ENCODE results near the gene CCDC191.

CCDC191 gene

DNA sequence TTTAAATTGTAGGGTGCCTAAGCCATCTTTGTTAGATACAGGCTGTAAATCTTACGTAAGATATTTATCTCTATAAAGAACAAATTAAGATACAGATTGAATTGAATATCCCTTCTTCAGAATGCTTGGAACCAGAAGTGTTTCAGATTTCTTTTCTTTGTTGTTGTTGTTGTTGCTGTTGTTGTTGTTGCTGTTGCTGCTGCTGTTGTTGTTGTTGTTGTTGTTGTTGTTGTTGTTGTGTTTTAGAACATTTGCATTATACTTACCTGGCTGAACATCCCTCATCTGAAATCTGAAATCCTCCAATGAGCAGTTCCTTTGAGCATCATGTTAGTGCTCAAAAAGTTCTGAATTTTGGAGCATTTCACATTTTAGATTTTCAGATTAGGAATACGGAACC lies 26.8 kb upstream of the CCDC191 start:
- Mint-ChIP-seq H3K36me3 (ENCODE audit: insufficient read depth) (peaks cover 51% of the 10 kb centered on the region), H3K27ac (ENCODE audit: low read depth) (no peak overlapping the region), H3K27me3 (no peaks in the 10 kb centered on the region), H3K4me1 (no peaks in the 10 kb centered on the region), H3K9me3 (no peaks in the 10 kb centered on the region), H3K4me3 (no peak overlapping the region)
- DNase-seq (ENCODE audit: low spot score in 2 of 2) (no peak), ATAC-seq (replicated peaks; ENCODE audit: extremely low read depth, poor library complexity, severe bottlenecking) (no peak)

DNA sequence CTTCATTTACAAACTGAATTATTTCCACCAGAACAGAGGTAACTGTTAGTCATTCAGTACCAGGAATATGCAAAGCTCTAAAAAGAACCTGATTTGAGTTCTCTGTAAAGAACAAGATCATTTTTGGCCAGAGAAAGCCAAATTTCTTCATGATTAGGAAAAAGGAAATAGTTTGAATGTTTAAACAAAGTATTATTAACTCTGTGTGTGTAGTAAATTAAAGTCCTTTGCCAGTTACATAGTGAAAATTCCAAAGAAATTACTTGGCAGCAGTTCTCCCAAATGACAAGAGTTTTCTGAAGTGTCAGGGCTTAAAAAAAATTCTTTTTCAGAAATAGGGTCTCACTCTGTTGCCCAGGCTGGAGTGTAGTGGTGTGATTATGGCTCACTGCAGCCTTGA lies 24.7 kb upstream of the CCDC191 start:
- no peak overlapping the region for H3K27ac Mint-ChIP-seq (ENCODE audit: low read depth)
- ATAC-seq (replicated peaks; ENCODE audit: extremely low read depth, poor library complexity, severe bottlenecking): no peak
- no peak for DNase-seq (ENCODE audit: low spot score in 2 of 2)
- no peaks in the 10 kb centered on the region for H3K27me3 Mint-ChIP-seq
- peaks cover 66% of the 10 kb centered on the region for H3K36me3 Mint-ChIP-seq (ENCODE audit: insufficient read depth)
- H3K4me3 Mint-ChIP-seq: no peak overlapping the region
- H3K9me3 Mint-ChIP-seq: no peaks in the 10 kb centered on the region
- no peaks in the 10 kb centered on the region for H3K4me1 Mint-ChIP-seq

DNA sequence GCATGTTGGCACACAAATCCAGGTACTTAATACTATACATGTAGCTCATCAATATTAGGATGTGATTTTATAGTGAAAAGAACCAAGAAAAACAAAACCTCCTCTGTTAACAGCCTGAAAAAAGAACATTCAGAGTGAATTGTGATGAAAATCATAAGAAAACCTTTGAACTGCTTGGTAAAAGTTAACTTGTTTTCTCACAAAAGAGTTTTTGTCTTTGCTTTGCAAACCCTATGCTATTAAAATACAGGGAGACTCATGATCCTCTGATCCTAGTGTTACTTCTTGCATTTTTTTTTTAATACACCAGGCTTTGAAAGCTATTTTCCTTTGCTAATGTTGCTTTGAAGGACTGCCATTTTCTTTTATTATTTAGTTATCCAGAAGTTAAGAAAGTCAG lies 23.9 kb upstream of the CCDC191 start:
- Mint-ChIP-seq H3K27me3 (no peaks in the 10 kb centered on the region), H3K9me3 (no peaks in the 10 kb centered on the region), H3K4me3 (no peak overlapping the region), H3K27ac (ENCODE audit: low read depth) (no peak overlapping the region), H3K36me3 (ENCODE audit: insufficient read depth) (peaks cover 68% of the 10 kb centered on the region), H3K4me1 (no peaks in the 10 kb centered on the region)
- DNase-seq (ENCODE audit: low spot score in 2 of 2) (no peak), ATAC-seq (replicated peaks; ENCODE audit: extremely low read depth, poor library complexity, severe bottlenecking) (no peak)

DNA sequence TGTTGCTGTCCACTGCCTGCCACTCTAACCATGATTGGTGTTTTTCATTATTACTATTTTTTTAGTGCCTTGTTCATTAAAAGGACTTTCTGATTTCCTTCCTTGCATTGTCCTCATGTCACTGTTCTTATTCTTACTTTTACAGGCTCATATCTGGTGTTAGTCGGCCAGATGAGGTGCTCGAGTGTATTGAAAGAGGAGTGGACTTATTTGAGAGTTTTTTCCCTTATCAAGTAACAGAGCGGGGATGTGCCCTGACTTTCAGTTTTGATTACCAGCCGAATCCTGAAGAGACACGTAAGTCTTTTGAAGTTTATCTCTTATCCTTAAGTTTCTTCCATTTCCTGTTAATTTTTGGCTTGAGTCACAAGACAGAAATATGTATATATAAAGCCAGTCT lies 23.4 kb upstream of the CCDC191 start:
- Mint-ChIP-seq H3K27ac (ENCODE audit: low read depth) (no peak overlapping the region), H3K9me3 (no peaks in the 10 kb centered on the region), H3K36me3 (ENCODE audit: insufficient read depth) (peaks cover 72% of the 10 kb centered on the region), H3K4me1 (no peaks in the 10 kb centered on the region), H3K27me3 (no peaks in the 10 kb centered on the region), H3K4me3 (no peak overlapping the region)
- DNase-seq (ENCODE audit: low spot score in 2 of 2) (no peak), ATAC-seq (replicated peaks; ENCODE audit: extremely low read depth, poor library complexity, severe bottlenecking) (no peak)

DNA sequence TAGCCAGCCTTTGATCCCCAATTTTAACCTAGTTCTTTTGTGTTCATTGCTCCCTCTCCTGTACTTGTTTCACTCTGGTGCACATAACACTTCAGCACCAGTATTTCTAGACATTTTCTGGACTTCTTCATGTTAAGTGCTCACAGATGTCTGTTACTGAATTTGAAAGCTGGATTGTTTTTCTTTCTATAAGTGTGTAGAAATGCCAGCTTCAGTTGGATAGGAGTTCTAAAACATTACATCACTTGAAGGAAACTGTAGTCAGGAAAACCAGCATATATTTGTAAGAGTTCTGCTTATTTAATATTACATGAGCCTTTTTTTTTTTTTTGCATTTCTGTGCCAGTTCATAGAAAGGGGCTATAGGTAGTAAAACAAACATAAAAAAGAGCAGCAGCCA lies 21.8 kb upstream of the CCDC191 start:
- no peak for DNase-seq (ENCODE audit: low spot score in 2 of 2)
- H3K27ac Mint-ChIP-seq (ENCODE audit: low read depth): no peak overlapping the region
- no peaks in the 10 kb centered on the region for H3K27me3 Mint-ChIP-seq

DNA sequence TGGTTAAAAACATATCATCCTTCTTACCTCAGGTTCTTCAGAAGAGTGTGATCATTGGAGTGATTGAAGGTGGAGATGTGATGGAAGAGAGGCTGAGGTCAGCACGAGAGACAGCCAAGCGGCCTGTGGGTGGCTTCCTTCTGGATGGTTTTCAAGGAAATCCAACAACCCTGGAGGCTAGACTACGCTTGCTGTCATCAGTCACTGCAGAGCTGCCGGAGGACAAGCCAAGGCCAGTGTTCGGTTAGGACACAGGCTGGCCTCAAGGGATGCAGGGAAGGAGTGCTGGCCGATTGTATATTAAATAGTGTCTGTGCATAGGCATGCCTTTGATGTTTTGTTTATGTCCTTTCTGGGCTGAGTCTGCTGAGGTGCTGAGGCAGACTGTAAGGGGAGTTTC lies 20.4 kb upstream of the CCDC191 start:
- Mint-ChIP-seq H3K9me3 (no peaks in the 10 kb centered on the region), H3K27me3 (no peaks in the 10 kb centered on the region), H3K36me3 (ENCODE audit: insufficient read depth) (peaks cover 69% of the 10 kb centered on the region), H3K4me1 (peaks cover 6% of the 10 kb centered on the region), H3K4me3 (no peak overlapping the region), H3K27ac (ENCODE audit: low read depth) (no peak overlapping the region)
- ATAC-seq (replicated peaks; ENCODE audit: extremely low read depth, poor library complexity, severe bottlenecking) (no peak), DNase-seq (ENCODE audit: low spot score in 2 of 2) (no peak)

More for the DNA sequence above, 21.8 kb upstream of the CCDC191 start:
- no peak for ATAC-seq (replicated peaks; ENCODE audit: extremely low read depth, poor library complexity, severe bottlenecking)
- Mint-ChIP-seq H3K4me1 (no peaks in the 10 kb centered on the region), H3K4me3 (no peak overlapping the region), H3K36me3 (ENCODE audit: insufficient read depth) (peaks cover 64% of the 10 kb centered on the region), H3K9me3 (no peaks in the 10 kb centered on the region)

DNA sequence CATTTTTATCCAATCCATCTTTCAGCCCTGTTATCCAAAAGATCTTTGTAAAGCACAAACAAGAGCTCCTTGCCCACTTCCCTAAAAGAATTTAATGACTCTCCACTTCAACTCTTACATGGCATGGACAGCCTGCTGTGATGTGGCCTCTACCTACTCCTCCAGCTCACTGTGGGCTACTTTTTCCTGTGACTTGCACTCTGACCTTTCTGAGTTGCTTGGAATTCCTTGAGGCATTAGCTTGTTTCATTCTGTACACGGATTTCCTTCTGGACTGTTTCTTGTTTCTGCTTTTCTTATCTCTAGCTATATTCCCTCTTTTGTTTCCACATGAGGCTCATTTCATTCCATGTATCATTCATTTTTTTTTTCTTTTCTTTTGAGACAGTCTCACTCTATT lies 15.5 kb upstream of the CCDC191 start:
- Mint-ChIP-seq H3K4me1 (peaks cover 6% of the 10 kb centered on the region), H3K9me3 (no peaks in the 10 kb centered on the region), H3K27me3 (no peaks in the 10 kb centered on the region), H3K4me3 (no peak overlapping the region), H3K36me3 (ENCODE audit: insufficient read depth) (peaks cover 55% of the 10 kb centered on the region), H3K27ac (ENCODE audit: low read depth) (no peak overlapping the region)
- ATAC-seq (replicated peaks; ENCODE audit: extremely low read depth, poor library complexity, severe bottlenecking) (no peak), DNase-seq (ENCODE audit: low spot score in 2 of 2) (no peak)

DNA sequence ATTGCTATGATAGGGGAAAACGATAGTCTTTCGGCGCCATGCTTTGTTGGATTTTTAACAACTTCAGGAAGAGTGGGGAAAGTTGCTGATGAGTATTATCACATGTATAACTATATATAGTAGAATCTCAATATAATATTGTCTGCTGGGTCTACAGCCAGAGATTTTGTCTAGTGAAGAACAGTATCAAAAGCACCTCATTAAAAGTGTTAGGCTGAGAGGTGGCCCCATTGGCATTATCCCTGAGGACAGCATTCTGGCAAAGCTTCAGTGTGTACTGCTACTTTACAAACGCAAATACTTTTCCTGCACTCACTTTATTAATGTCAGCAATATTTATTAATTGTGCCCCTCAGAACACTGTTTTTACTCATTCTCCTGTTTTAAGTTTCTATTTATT lies 12.0 kb upstream of the CCDC191 start:
- H3K36me3 Mint-ChIP-seq (ENCODE audit: insufficient read depth): peaks cover 42% of the 10 kb centered on the region

DNA sequence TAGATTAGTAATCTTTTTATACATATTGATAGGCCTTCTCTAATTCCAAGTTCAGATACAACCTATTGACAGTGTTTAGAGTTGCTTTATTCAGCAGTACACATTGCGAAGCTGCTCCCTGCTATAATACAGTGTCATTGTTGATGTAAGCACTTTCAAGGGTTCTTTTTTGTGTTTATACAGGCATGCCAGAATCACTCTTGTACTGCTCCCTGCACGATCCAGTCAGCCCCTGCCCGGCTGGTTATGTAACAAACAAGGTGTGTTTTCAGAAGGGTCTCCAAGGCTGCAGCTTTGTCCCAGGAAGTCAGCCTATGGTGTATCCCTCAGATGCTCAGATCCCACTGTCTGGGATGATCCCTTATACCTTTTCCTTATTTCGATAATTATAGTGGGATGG lies 11.5 kb upstream of the CCDC191 start:
- Mint-ChIP-seq H3K27me3 (no peaks in the 10 kb centered on the region), H3K27ac (ENCODE audit: low read depth) (no peak overlapping the region), H3K4me1 (peaks cover 5% of the 10 kb centered on the region), H3K9me3 (no peaks in the 10 kb centered on the region), H3K36me3 (ENCODE audit: insufficient read depth) (peaks cover 39% of the 10 kb centered on the region), H3K4me3 (no peak overlapping the region)
- ATAC-seq (replicated peaks; ENCODE audit: extremely low read depth, poor library complexity, severe bottlenecking) (no peak), DNase-seq (ENCODE audit: low spot score in 2 of 2) (no peak)

More for the DNA sequence above, 12.0 kb upstream of the CCDC191 start:
- ATAC-seq (replicated peaks; ENCODE audit: extremely low read depth, poor library complexity, severe bottlenecking) (no peak), DNase-seq (ENCODE audit: low spot score in 2 of 2) (no peak)
- no peak overlapping the region for H3K27ac Mint-ChIP-seq (ENCODE audit: low read depth)
- H3K4me3 Mint-ChIP-seq: no peak overlapping the region
- H3K27me3 Mint-ChIP-seq: no peaks in the 10 kb centered on the region
- H3K9me3 Mint-ChIP-seq: no peaks in the 10 kb centered on the region
- peaks cover 6% of the 10 kb centered on the region for H3K4me1 Mint-ChIP-seq

DNA sequence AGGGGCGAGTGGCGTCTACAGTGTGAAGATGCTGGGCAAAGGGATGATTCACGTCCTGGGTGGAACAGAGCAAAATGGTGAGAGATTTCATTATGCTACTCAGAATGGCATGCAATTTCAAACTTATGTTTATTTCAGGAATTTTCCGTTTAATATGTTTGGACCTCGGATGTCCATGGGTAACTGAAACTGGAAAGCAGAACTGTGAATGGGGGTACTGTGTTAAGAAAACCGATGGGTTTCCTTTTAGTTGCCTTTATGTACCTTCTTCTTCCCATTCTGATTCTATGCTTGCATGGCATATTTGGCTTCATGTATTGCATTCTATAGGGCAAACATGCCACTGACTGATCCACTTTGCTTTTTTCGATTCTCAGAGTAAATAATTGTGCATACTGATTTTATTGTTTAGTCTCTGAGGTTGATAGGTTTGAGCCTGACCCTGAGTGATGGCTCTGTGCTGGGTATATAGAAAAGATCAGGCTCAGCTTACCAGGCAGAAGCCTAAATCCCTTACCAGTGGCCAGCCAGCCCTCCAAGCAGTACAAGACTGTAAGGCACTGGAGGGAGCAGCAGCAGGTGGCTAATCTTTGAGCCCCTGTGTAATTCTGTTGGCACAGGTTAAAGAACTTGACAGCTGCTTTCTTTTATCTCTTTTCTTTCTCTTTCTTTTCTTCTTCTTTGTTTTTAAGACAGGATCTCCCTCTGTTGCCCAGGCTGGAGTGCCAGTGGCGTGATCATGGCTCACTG lies 4.8 kb upstream of the CCDC191 start:
- ATAC-seq (replicated peaks; ENCODE audit: extremely low read depth, poor library complexity, severe bottlenecking): no peak
- Mint-ChIP-seq H3K9me3 (no peaks in the 10 kb centered on the region), H3K4me3 (no peak overlapping the region), H3K27me3 (no peaks in the 10 kb centered on the region), H3K36me3 (ENCODE audit: insufficient read depth) (peaks cover 24% of the 10 kb centered on the region), H3K4me1 (peaks cover 50% of the 10 kb centered on the region), H3K27ac (ENCODE audit: low read depth) (no peak overlapping the region)
- no peak for DNase-seq (ENCODE audit: low spot score in 2 of 2)

DNA sequence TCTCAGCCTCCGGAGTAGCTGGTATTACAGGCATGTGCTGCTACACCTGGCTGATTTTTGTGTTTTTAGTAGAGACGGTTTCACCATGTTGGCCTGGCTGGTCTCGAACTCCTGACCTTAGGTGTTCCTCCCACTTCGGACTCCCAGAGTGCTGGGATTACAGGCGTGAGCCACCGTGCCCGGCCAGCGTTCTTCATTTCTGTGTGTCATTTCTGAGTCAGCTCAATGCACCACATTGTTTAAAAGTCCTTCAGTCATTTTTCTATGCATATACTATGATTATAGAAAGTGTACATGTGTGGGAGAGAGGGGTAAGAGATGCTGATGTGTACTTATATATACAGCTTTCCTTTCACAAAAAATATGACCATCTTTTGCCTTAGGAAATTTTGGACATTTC lies 2.3 kb upstream of the CCDC191 start:
- Mint-ChIP-seq H3K27ac (ENCODE audit: low read depth) (no peak overlapping the region), H3K36me3 (ENCODE audit: insufficient read depth) (peaks cover 20% of the 10 kb centered on the region), H3K27me3 (no peaks in the 10 kb centered on the region), H3K4me3 (peak overlapping the region; percentile 92), H3K9me3 (no peaks in the 10 kb centered on the region), H3K4me1 (peaks cover 58% of the 10 kb centered on the region)
- no peak for ATAC-seq (replicated peaks; ENCODE audit: extremely low read depth, poor library complexity, severe bottlenecking)
- DNase-seq (ENCODE audit: low spot score in 2 of 2): no peak

DNA sequence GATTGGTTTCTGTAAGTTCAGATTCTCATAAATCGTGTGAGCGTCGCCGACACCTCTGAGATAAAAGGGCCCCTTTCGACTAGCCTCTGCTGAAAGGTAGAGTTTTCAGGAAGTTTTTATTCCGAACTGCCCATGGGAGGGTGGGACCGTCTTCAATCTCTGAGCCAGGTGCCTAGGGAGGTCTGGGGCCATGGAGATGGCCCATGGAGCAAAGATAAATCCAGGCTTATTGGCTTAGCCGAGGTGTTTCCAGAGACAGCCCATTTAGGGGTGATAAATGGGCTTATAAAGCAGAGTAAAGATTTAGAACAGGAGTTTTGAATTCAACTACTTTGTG lies 653 bp upstream of the CCDC191 start:
- H3K27ac Mint-ChIP-seq (ENCODE audit: low read depth): peak overlapping the region; percentile 95
- H3K36me3 Mint-ChIP-seq (ENCODE audit: insufficient read depth): peaks cover 20% of the 10 kb centered on the region
- H3K4me1 Mint-ChIP-seq: peaks cover 58% of the 10 kb centered on the region

DNA sequence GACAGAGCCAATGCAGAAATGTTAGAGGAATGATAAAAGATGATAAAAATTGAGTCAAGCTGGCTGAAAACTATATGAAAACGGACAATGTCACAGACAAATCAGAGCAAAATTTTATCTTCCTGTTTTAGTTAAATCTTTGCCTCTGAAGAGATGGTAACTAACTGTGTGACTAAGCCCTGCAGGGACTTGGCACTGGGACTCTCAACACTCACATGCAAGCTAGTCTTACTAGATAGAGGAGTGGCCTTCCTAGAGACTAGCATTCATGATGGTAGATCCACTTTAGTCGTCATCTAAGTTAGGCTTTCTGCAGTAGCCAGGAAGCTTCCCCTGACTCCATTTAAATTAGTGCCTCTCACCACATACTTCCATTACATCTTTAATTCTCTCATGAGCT lies 4.1 kb downstream of the CCDC191 start:
- DNase-seq (ENCODE audit: low spot score in 2 of 2): no peak
- peaks cover 18% of the 10 kb centered on the region for H3K4me1 Mint-ChIP-seq
- no peak overlapping the region for H3K4me3 Mint-ChIP-seq
- no peak for ATAC-seq (replicated peaks; ENCODE audit: extremely low read depth, poor library complexity, severe bottlenecking)
- H3K27me3 Mint-ChIP-seq: no peaks in the 10 kb centered on the region
- no peak overlapping the region for H3K27ac Mint-ChIP-seq (ENCODE audit: low read depth)
- H3K9me3 Mint-ChIP-seq: no peaks in the 10 kb centered on the region
- peaks cover 13% of the 10 kb centered on the region for H3K36me3 Mint-ChIP-seq (ENCODE audit: insufficient read depth)

More for the DNA sequence above, 653 bp upstream of the CCDC191 start:
- ATAC-seq (replicated peaks; ENCODE audit: extremely low read depth, poor library complexity, severe bottlenecking) (peak; percentile 1), DNase-seq (ENCODE audit: low spot score in 2 of 2) (no peak)
- Mint-ChIP-seq H3K9me3 (no peaks in the 10 kb centered on the region), H3K27me3 (no peaks in the 10 kb centered on the region), H3K4me3 (peak overlapping the region; percentile 92)
